Hepatocyte (in vitro differentiated cells): ENCODE measurements around the gene AVPR2.

Experiments used
- EZH2 ChIP-seq: fragments of 200-600 bp; sonication (generic); IDR thresholded peaks from 2 replicates; pipeline ENCODE4 v1.6.1; 2016; ENCODE audit warnings: antibody characterized with exemption, mild to moderate bottlenecking, borderline replicate concordance
- TF ChIP-seq, protein P1 (sequence below): fragments of 200-600 bp; sonication (generic); IDR thresholded peaks from 2 replicates; pipeline ENCODE4 v1.5.1; 2016; ENCODE audit warnings: antibody characterized with exemption, mild to moderate bottlenecking; ENCODE audit not compliant: poor library complexity

DNA sequence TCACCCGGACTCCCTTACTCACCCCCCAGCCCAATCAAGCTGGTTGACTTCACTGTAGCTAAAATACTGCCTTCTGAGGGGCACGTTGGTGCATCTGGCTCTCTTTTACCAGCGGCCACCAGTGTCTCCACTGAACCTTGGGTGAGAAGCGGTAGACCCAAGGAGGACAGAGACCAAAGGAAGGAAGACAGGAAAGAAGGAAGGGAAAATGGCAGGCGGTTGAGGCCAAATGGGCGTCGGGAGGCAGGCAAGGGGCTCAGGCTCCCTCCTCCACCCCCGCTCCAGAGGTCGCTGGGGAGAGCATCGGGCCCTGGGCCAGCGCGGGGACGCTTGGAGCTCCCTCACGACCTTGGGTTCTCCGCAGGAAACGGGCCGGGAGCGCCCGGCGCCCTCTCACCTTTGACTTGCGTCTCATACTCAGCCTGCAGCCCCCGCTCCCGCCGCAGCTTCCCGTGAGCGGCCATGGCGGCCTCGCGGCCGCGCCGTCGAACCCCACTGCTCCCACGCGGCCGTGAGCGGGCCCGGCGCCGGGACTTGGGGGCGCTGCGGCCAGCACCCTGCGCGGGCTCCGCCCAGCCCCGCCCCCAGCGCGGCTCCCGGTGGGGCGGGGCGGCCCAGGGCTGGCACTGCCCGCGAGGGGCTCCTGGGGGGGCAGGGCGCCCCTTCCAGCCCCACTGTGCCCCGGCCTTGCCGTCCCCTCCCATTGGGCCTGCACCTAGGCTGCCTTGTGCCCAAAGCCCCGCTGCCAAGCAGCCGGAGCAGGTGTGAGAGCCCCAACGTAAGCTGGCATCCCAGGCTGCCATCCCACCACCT, 21.5 kb downstream of the AVPR2 start, which contains the start of gene ARHGAP4:
- TF ChIP-seq, protein P1, sequence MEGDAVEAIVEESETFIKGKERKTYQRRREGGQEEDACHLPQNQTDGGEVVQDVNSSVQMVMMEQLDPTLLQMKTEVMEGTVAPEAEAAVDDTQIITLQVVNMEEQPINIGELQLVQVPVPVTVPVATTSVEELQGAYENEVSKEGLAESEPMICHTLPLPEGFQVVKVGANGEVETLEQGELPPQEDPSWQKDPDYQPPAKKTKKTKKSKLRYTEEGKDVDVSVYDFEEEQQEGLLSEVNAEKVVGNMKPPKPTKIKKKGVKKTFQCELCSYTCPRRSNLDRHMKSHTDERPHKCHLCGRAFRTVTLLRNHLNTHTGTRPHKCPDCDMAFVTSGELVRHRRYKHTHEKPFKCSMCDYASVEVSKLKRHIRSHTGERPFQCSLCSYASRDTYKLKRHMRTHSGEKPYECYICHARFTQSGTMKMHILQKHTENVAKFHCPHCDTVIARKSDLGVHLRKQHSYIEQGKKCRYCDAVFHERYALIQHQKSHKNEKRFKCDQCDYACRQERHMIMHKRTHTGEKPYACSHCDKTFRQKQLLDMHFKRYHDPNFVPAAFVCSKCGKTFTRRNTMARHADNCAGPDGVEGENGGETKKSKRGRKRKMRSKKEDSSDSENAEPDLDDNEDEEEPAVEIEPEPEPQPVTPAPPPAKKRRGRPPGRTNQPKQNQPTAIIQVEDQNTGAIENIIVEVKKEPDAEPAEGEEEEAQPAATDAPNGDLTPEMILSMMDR: no peak
- no peak for TF ChIP-seq EZH2
